HUES6 (cell line): Measurements from ENCODE around the gene C3.

Experiments
- H3K27ac ChIP-seq: 2 replicates; pipeline ENCODE4 v1.7.0; 2013; ENCODE audit warnings: low read depth, mild to moderate bottlenecking, low read length, inconsistent platforms
- H3K27me3 ChIP-seq: 2 replicates; pipeline ENCODE4 v1.6.1; 2013; ENCODE audit warnings: low read length; ENCODE audit not compliant: control insufficient read depth, insufficient read depth
- H3K36me3 ChIP-seq: 2 replicates; pipeline ENCODE4 v1.6.1; 2013; ENCODE audit warnings: low read length; ENCODE audit not compliant: control insufficient read depth, insufficient read depth
- H3K4me1 ChIP-seq: 2 replicates; pipeline ENCODE4 v1.6.1; 2013; ENCODE audit warnings: low read length; ENCODE audit not compliant: control insufficient read depth, insufficient read depth
- H3K4me3 ChIP-seq: 2 replicates; pipeline ENCODE4 v1.5.1; 2013; ENCODE audit warnings: low read depth, low read length
- H3K9ac ChIP-seq: one replicate; pipeline ENCODE4 v1.6.1; 2013; ENCODE audit warnings: mild to moderate bottlenecking, low read length
- H3K9me3 ChIP-seq: 2 replicates; pipeline ENCODE4 v1.6.1; 2013; ENCODE audit warnings: low read depth, low read length; ENCODE audit not compliant: control insufficient read depth, insufficient read depth

The C3 gene

DNA sequence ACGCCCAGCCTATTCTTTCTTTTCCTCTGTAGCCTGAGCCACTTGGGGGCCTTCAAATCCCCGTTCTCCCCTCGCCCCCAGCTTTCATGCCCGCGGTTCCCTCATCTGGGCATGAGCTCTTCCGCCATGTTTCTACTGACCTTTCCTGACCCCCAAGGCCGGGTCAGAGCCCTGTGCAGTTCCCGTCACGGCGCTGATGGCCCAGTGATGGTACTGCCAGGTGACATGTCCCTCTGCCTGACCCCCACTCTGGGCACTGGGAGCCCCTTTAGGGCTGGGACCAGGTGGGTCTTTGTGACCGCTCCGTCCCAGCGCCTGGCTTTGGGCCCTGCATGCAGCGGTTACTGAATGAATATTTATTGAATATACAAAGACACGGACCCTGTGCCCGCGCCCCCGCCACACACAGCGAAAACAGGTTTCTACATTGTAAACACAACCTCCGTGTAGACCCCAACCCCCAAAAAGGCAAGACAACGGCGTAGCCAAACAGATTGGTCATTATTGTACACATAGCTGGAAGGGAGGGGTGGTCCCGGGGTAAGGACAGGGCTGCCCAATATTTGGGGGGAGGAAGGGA is 9.2 kb upstream of the C3 start:
- Histone ChIP-seq H3K4me1 (peaks cover 9% of the 10 kb centered on the region), H3K9me3 (no peaks in the 10 kb centered on the region), H3K9ac (peak overlapping the region; percentile 20), H3K27ac (no peak overlapping the region), H3K36me3 (peaks cover 19% of the 10 kb centered on the region), H3K27me3 (no peaks in the 10 kb centered on the region), H3K4me3 (peak overlapping the region; percentile 23; the same call in 1 of the 2 replicates)

DNA sequence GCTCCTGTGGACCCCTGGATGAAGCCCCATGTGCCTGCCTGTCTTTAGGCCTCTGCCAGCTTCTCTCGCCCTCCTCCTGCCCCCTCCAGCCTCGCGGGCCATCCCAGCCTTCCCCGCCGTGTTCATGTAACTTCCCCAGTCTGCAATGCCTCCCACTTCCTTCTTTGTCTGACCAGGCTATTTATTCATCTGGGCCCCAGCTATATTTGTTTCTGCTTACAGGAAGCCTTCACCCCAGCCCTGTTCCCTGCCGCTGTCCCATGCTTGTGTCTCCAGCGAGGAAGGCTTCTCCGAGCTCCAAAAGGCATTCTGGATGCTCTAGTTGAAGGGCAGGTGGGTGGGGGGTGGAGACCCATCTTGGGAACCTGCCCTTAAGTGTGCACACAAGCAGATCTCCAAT is 7.9 kb upstream of the C3 start:
- Histone ChIP-seq H3K27ac (no peak overlapping the region), H3K4me3 (no peak overlapping the region), H3K27me3 (no peaks in the 10 kb centered on the region), H3K9ac (no peak overlapping the region), H3K9me3 (no peaks in the 10 kb centered on the region), H3K4me1 (peaks cover 5% of the 10 kb centered on the region), H3K36me3 (peaks cover 19% of the 10 kb centered on the region)

DNA sequence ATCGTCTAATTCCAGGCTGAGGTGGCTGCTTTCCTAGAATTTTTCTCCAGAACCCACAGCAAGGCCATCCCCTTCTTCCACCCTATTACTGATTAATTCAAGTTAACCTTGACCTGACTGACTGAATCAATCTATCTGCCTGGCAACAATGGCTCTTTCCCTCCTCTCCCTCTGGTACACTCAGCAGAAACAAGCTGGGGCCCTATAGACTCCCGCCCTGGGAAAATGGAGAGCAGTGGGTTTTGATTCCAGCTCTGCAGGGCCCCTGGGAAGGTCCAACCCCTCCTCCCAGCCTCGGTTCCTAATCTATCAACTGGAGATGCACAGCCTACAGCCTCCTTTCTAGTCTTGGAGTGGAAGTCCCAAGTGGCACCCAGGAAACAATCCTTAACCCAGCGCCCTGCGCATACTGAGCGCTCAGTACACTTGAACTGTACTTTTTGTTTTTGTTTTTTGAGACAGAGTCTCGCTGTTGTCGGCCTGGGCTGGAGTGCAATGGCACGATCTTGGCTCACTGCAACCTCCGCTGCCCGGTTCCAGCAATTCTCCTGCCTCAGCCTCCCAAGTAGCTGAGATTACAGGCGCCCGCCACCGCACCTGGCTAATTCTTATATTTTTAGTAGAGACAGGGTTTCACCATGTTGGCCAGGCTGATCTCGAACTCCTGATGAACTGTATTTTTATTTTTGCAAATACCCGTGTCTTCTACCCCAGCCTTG is 5.2 kb upstream of the C3 start:
- Histone ChIP-seq H3K9me3 (no peaks in the 10 kb centered on the region), H3K9ac (no peak overlapping the region), H3K27me3 (no peaks in the 10 kb centered on the region), H3K36me3 (no peaks in the 10 kb centered on the region), H3K4me3 (no peak overlapping the region), H3K4me1 (peaks cover 12% of the 10 kb centered on the region), H3K27ac (no peak overlapping the region)

DNA sequence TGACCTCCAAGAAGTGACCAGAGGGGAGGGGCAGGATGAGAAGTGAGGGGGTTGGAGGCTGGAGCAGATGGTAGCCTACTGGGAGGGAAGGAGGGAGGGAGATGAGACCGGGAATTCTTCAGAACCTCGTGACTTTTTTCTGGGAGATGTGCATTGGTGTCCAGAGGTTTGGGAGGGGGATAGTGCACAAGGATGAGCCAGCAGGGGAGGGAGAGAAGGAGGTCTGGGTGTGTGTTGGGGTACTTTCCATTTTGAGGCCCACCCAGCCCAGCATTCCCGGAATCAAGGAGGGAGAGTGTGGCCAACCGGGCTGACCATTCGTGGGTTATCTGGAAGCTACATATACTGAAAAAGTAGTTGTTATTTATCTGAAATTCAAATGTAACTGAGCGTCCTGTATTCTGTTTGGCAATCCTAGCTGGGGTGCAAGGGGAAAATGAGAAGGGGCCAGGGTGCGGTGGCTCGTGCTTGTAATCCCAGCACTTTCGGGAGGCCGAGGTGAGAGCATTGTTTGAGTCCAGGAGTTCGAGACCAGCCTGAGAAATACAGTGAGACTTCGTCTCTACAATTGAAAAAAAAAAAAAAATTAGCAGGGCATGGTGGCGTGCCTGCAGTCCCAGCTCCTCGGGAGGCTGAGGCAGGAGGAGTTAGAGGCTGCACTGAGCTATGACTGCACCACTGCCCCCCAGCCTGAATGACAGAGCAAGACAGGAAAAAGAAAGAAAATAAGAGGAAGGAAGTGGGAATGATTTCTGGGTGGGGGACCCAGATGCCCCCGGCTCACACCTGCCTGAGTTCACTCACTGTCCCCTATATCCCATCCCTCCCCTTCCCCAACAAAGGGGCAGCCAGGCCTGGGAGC is 4.4 kb upstream of the C3 start:
- Histone ChIP-seq H3K4me3 (no peak overlapping the region), H3K9me3 (no peaks in the 10 kb centered on the region), H3K36me3 (no peaks in the 10 kb centered on the region), H3K9ac (no peak overlapping the region), H3K27me3 (no peaks in the 10 kb centered on the region), H3K27ac (no peak overlapping the region), H3K4me1 (peaks cover 10% of the 10 kb centered on the region; the same call in 1 of the 2 replicates)

DNA sequence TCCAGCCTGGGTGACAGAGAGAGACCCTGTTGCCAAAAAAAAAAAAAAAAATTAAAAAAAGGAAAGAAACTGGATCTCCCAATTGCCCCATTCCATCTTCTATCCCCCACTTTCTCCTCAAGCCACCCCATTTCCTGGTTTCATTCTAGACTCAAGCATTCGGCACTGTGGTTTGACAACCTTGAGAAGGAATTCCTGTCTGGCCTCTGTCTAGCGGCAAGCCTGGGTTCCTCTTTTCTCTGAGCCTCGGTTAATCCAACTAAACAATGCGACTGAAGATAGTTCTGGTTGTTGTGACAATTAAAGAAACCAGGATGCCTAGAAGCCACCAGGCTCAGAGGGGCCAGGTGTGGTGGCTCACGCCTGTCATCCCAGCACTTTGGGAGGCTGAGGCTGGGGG is 3.3 kb upstream of the C3 start:
- H3K27ac ChIP-seq, result no peak overlapping the region
- no peak overlapping the region for H3K4me3 ChIP-seq
- H3K9ac ChIP-seq, result no peak overlapping the region
- H3K36me3 ChIP-seq, result no peaks in the 10 kb centered on the region
- no peaks in the 10 kb centered on the region for H3K27me3 ChIP-seq
- no peaks in the 10 kb centered on the region for H3K9me3 ChIP-seq
- peaks cover 13% of the 10 kb centered on the region; the same call in 1 of the 2 replicates for H3K4me1 ChIP-seq

DNA sequence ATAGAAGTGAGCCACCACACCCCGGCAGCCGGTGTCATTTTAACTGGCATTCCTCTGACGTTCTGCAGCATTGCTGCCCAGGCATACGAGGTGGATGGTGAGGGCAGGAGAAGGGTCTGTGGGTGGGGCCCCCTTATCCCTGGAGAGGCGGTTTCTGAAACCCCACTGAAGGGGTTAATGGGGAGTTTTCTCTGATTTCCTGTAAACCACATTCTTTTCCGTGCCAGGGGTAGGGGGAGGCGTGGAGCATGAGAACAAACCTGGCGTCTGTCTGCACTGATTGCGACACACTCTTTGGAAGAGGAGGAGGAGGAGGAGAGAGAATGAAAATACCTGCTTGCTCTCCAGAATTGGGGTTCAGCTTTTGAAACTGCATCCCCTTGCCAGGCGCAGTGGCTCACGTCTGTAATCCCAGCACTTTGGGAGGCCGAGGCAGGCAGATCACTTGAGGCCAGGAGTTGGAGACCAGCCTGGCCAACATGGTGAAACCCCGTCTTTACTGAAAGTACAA is 2.7 kb upstream of the C3 start:
- H3K4me1 ChIP-seq, result peaks cover 13% of the 10 kb centered on the region; the same call in 1 of the 2 replicates
- H3K9me3 ChIP-seq, result no peaks in the 10 kb centered on the region
- H3K27me3 ChIP-seq, result no peaks in the 10 kb centered on the region
- no peak overlapping the region for H3K9ac ChIP-seq
- H3K27ac ChIP-seq, result no peak overlapping the region
- H3K36me3 ChIP-seq, result no peaks in the 10 kb centered on the region
- no peak overlapping the region for H3K4me3 ChIP-seq

DNA sequence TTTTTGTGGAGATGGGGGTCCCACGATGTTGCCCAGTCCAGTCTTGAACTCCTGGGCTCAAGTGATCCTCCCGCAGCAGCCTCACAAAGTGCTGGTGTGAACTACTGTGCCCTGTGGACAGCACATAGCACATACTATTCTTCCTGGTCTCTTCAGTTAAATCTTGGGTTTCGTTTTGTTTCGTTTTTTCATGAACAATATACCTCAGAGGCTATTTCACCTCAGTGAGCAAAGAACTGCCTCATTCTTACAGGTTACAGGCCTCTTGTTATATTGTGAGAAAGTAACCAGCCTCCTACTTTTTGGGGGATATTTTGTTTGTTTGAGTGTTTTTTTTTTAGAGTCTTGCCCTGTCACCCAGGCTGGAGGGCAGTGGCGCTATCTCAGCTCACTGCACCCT is 1.3 kb upstream of the C3 start:
- no peak overlapping the region for H3K9ac ChIP-seq
- H3K27me3 ChIP-seq, result no peaks in the 10 kb centered on the region
- H3K4me3 ChIP-seq, result no peak overlapping the region
- peaks cover 13% of the 10 kb centered on the region; the same call in 1 of the 2 replicates for H3K4me1 ChIP-seq
- no peaks in the 10 kb centered on the region for H3K36me3 ChIP-seq
- H3K27ac ChIP-seq, result no peak overlapping the region
- no peaks in the 10 kb centered on the region for H3K9me3 ChIP-seq

DNA sequence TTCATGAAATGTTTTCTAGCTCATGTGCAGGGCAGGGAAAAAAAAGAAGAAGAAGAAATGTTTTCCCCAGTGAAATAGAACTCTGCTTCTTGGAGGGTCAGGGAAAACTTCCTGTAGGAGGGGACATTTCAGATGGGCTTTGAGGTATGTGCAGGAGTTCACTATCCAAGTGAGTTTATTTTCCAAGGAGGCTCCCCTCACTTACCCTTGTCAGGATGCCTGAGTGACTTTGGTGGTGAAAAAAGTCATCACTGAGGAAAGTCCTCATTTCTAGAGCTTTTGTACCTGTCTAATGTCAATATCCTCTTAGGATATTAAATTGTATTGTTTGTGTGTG is 656 bp upstream of the C3 start:
- no peaks in the 10 kb centered on the region for H3K36me3 ChIP-seq
- H3K4me1 ChIP-seq, result peaks cover 13% of the 10 kb centered on the region; the same call in 1 of the 2 replicates
- no peak overlapping the region for H3K4me3 ChIP-seq
- no peaks in the 10 kb centered on the region for H3K9me3 ChIP-seq
- no peaks in the 10 kb centered on the region for H3K27me3 ChIP-seq
- H3K9ac ChIP-seq, result no peak overlapping the region
- no peak overlapping the region for H3K27ac ChIP-seq

DNA sequence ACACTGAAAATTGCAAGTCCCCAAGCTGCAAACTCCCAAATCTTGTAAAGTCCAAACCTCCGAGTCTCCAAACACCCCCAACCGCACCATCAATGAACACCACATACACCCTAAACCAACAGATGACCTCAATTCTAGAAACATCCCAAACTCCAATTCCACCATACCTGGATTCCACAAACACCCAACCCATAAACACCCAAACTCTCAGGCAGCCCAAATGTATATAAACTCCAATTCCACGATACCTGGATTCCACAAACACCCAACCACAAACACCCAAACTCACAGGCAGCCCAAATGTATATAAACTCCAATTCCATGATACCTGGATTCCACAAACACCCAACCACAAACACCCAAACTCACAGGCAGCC is 470 bp downstream of the C3 start:
- Histone ChIP-seq H3K27me3 (no peaks in the 10 kb centered on the region), H3K9ac (no peak overlapping the region), H3K4me1 (peaks cover 13% of the 10 kb centered on the region; the same call in 1 of the 2 replicates), H3K9me3 (no peaks in the 10 kb centered on the region), H3K36me3 (no peaks in the 10 kb centered on the region), H3K4me3 (no peak overlapping the region), H3K27ac (no peak overlapping the region)

DNA sequence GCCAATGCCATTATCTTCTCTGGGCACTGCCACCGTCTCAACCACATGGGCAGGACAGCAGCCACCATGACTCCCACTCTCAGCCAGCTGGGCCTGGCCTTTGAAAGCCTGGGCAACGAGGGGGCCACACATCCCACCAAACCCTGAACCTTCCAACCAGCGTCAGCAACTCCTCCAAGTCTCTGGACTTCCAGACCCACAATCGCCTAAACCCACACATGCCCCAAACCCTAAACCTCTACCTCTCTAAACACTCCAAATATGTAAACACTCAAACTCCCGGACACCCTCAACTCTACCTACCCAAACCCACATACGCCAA is 949 bp downstream of the C3 start:
- Histone ChIP-seq H3K4me3 (no peak overlapping the region), H3K27me3 (no peaks in the 10 kb centered on the region), H3K9me3 (no peaks in the 10 kb centered on the region), H3K36me3 (no peaks in the 10 kb centered on the region), H3K4me1 (peaks cover 13% of the 10 kb centered on the region; the same call in 1 of the 2 replicates), H3K27ac (no peak overlapping the region), H3K9ac (no peak overlapping the region)
